CMK (cell line): ENCODE data around the gene RUSF1.
"Not testable (repeated sequence)": the region's sequence is repeated elsewhere in the genome, so short reads cannot be mapped to it uniquely, and the experiment has no call there.

Source experiments
- DNase-seq: peaks from one replicate; pipeline ENCODE4 v3.0.0-alpha.2; 2010; ENCODE audit warnings: low read depth

The RUSF1 gene

DNA sequence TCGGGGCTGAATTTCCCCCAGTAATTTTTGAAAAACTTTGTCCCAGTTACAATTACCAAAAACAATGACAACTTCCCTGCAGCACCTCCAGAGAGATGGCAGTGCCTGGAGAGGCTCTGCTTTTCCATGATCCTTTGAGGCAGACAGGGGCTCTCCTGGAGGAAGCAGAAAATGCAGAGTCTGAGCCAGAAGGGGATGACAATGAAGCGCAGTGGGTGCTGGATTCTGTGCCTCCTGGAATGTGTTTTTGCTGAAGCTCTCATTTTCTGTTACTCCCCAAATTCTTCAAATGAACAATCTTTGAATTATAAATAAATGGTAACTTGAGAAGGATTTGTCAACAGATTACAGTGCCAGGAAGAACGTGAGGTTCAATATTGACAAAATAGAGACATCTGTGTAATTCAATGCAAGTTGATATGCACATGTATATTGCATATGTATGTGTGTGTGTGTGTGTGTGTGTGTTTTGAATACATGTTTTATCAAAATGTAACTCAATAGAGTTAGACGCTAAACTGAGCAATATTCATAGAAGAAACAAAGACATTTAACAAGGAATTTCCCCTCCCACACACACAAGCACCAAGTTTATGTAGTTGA lies 9.7 kb upstream of the RUSF1 start:
- no peak for DNase-seq

GRCh38 chr16:31513884-31514283 lies 5.7 kb upstream of the RUSF1 start:
- DNase-seq: no peak

- DNase-seq: no peak
Observed at GRCh38 chr16:31513126-31513525, 4.9 kb upstream of the RUSF1 start.

- no peak for DNase-seq
Observed at GRCh38 chr16:31508706-31509195, 560 bp upstream of the RUSF1 start.

DNA sequence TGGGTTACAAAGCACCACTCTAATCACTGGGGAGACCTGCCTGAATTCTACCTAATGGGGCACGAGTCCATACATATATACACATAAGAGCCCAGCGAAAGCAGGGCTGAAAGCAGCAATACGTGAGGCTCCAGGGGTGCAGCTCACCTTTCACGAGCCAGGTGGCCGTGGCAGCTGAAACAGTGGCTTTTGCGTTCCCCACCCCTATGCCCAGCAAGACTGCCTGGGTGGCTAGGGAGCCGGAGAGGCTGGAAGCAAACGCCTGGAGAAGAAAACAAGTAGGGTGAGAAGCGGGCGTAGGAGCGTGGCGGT lies 618 bp downstream of the RUSF1 start:
- DNase-seq: no peak

- DNase-seq: no peak
Observed at GRCh38 chr16:31505483-31505882, 2.7 kb downstream of the RUSF1 start.

DNA sequence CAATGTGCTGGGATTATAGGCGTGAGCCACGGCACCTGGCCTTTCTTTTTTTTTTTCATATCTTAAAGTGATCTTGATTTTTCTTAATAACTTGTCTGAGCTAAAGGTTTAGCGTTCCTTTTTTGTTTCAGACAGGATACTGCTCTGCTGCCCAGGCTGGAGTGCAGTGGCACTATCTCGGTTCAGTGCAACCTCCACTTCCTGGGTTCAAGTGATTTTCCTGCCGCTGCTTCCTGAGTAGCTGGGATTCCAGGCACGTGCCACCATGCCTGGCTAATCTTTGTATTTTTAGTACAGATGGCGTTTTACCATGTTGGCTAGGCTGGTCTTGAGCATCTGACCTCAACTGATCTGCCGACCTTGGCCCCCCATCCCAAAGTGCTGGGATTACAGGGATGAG lies 4.0 kb downstream of the RUSF1 start:
- no peak for DNase-seq

- not testable (repeated sequence) for DNase-seq
Observed at GRCh38 chr16:31503555-31503954, 4.6 kb downstream of the RUSF1 start.

- DNase-seq: no peak
Observed at GRCh38 chr16:31502981-31503380, 5.2 kb downstream of the RUSF1 start.

DNA sequence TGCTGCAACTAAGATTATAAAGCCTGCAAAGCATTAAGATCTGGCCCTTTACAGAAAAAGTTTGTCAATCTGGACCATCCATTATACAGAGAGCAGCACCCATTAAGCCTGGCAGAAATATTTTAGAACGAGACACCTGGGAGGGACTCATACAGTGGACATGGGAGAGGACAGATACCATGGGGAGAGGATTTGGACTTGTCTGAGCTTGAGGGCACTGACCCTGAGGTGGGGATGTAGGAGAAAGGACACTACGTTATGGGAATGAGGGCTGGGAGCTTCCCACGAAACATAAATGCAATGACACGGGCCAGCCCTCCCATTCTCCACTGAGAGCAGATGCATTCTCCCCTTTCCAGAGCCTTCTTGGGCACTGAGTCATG lies 6.2 kb downstream of the RUSF1 start:
- DNase-seq: no peak

GRCh38 chr16:31501226-31501965 lies 6.8 kb downstream of the RUSF1 start:
- no peak for DNase-seq

- no peak for DNase-seq
Observed at GRCh38 chr16:31499928-31500327, 8.3 kb downstream of the RUSF1 start.

GRCh38 chr16:31498493-31498892 lies 9.7 kb downstream of the RUSF1 start:
- no peak for DNase-seq

DNA sequence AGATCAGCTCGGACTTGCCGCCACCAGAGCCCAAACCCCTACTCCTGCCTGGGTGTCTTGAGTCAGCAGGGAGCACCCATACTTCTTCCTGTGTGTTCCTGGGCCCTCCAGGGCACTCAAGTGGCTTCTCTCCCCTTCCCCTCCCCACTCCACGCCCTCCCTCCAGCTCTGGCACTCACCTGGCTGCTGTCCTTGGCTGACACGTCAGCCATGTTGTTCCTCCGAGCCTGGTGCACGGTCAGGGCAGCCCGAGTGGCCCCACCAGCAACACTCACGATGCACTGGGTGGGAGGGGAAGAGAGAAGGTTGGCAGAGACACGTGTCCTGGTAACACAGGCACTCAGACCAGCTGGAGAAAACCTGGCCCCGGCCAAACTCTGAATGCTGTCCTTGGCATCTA lies 11.5 kb downstream of the RUSF1 start:
- DNase-seq: no peak

GRCh38 chr16:31493506-31494125 lies 14.6 kb downstream of the RUSF1 start:
- DNase-seq: no peak

DNA sequence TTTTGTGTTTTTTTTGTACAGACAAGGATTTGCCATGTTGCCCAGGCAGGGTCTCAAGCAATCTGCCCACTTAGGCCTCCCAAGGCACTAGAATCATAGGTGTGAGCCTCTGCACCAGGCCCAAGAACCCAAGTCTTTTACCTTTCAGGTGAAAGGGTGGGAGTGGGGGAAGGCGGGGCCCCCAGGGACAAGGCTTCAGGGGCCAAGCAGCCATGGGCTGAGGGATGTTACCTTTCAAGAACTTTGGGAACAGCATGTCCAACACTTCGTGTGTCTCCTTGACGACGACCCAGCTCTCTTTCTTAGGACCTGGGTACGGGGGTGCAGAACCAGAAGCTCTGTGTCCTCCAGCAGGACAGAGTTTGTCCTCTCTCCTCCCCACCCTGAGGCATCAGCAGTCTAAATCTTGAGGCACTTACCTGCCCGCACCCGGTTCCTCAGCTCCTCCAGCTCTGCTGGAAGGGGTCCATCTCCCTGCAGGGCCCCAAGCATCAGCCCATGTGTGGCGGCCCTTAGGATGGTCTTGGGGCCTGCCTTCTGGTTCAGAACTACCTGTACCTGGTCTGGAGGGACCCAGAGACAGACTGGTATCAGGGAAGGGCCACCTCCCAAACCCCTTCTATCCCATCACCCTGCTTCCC lies 16.3 kb downstream of the RUSF1 start:
- no peak for DNase-seq

DNA sequence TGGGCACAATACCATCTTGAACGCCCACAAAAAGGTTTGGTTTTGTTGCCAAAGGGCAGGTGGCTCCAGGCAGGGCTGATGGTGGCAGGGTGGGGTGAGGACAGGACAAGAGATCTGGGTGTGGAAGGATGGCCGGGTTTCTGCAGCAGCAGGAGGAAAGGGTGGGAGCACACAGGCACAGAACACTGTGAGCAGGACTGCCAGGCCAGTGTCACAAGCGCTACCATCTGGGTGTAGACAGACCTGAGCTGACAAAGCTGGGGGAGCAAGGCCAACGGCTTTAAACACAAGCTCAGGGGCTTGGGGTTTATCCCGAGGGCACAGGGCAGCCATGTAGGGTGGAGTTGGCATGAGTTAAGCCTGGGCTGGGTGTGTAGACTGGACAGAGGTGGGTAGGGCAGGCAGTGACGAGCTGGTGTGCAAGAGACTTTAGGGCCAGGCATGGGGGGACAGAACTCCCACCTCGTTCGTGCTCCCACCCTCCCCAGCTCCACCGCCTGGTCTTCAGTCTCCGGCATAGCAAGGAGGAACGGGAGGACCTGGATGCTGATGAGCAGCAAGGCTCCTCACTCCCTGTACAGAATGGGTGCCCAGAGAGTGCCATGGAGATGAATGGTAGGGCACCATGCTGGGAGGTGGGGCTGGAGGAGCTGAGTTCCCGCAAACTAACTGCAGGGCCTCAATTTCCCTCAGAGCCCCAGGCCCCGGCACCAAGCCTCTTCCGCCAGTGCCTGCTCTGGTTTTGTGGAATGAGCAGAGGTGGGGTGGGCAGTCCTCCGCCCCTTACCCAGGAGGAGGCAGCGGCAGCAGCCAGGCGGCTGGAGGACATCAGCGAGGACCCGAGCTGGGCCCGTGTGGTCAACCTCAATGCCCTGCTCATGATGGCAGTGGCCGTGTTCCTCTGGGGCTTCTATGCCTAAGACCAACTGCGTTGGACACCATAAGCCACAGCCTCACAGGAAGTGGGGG lies 18.3 kb downstream of the RUSF1 start:
- no peak for DNase-seq

- no peak for DNase-seq
Observed at GRCh38 chr16:31489298-31489564, 19.0 kb downstream of the RUSF1 start.

- DNase-seq: no peak
Observed at GRCh38 chr16:31488468-31489297, 19.5 kb downstream of the RUSF1 start.

DNA sequence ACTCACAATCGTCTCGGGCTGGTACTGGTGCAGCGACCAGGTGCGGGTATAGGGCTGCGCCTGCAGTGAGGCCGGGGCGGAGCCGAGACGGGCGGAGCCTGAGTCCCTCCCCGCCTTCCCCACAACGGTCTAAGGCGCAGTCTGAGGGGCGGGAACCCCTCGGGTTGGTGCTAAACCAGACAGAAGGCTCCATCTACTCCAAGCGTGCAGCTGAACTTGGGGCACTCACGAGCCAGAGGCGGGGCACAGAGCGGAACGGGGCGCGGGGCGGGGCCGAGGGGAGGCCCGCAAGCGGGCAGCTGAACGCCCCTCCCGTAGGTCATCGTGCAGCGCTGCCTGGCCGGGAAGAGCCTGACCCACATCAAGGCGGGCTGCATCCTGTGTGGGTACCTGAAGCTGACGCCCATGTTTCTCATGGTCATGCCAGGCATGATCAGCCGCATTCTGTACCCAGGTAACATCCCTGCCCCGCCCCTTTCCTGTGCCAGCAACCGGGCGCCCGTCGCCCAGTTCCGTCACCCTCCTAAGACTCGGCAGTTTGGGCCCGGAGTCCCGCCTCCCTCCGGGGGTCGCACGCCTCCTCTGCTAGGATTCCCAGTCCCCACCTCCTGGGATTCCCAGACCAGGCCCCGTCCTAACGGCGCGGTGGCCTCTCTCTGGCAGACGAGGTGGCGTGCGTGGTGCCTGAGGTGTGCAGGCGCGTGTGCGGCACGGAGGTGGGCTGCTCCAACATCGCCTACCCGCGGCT lies 20.3 kb downstream of the RUSF1 start:
- no peak for DNase-seq
